Skeletal muscle cell (primary cell): ENCODE measurements around the gene NR6A1.

Experiments
- DNase-seq: peaks from one replicate; pipeline ENCODE4 v3.0.0-alpha.2; 2010; ENCODE audit warnings: low read depth
- H3K4me3 ChIP-seq: 2 replicates; pipeline ENCODE4 v1.5.1; 2011; ENCODE audit warnings: low read depth, mild to moderate bottlenecking, control low read depth, low read length, moderate library complexity

Gene NR6A1

DNA sequence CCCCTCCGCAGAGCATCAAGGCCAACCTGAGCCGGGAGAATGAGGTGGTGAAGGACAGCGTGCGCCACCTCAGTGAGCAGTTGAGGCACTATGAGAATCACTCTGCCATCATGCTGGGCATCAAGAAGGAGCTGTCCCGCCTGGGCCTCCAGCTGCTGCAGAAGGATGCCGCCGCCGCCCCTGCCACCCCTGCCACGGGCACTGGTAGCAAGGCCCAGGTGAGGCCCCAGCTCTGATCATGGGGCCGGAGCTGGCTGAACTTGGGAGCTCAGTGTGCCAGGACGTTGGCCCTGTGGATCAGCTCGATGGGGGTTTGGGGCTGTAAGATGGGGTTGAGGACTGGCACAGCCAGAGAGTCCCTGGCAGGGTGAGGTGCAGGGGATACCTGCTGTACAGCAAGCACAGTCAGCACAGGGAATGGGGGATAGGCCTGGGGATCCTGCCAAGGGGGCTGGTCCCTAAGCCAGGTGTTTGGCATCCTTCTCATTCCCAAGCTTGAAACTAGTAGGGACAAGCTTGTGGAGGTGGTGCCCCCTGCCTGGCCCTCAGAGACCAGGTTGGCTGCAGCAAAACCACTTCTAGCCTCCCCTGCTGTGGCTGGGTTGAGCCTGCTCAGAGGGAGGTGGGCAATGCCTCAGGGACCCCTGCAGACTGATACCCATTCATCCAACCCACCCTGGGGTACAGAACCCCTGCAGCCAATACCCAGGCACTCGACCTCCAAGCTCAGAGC lies 28.3 kb upstream of the NR6A1 start:
- DNase-seq, result no peak
- H3K4me3 ChIP-seq, result no peak overlapping the region

GRCh38 chr9:124797343-124798103 lies 26.4 kb upstream of the NR6A1 start:
- no peak overlapping the region for H3K4me3 ChIP-seq
- DNase-seq, result no peak

GRCh38 chr9:124795881-124796431 lies 24.8 kb upstream of the NR6A1 start:
- DNase-seq, result no peak

DNA sequence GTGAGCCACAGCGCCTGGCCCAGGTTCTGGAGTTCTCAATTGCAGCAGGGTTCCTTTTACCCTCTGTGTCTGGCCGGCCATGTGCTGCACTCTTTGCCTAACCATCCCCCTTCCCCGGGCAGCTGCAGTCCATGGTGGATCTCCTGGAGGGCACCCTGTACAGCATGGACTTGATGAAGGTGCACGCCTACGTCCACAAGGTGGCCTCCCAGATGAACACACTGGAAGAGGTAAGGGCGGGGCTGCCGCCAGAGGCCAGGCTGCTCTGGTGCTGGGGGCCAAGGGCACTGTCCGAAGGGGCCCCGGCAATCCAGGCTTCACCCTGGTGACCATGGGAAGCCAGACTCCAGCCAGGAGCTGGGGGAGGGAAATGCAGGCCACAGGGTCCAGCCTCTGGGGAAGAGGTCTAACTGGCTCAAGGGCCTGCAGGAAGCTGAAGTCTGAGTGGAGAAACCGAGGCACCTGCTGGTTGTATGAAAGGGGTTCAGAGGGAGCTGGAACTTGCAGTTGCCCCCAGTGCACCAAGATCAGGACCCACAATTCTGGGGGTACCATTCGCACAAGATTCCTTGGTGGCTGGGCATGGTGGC lies 23.9 kb upstream of the NR6A1 start:
- DNase-seq, result no peak
- H3K4me3 ChIP-seq, result no peak overlapping the region

More at GRCh38 chr9:124795881-124796431, 24.8 kb upstream of the NR6A1 start:
- H3K4me3 ChIP-seq, result no peak overlapping the region

DNA sequence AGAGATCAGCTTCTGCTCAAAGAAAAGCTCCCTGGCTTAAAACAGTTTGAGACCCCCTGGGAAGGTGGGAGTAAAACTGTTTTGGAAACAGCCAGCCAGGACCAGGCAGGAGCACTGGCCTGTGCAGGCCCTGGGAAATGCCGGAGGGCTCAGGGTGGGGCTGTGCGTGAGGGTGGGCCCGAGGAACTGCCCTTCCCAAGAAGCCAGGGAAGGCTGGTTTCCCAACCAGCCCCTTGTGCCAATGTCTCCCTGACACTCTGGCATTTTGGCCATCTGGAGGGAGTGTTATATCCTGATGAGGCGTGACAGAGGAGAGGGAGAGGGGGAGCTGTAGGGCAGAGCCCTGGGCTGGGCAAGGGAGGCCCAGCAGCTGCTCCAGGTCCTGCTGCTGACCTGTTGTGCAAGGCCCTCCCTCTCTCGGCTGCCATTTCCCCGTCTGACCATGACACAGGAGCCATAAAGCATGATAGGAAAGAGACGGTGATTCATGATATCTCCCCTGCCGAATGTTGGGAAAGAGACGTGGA lies 22.0 kb upstream of the NR6A1 start:
- peak; percentile 72 for DNase-seq
- H3K4me3 ChIP-seq, result no peak overlapping the region

- DNase-seq, result no peak
- H3K4me3 ChIP-seq, result no peak overlapping the region
Measured at GRCh38 chr9:124792257-124793014, 21.3 kb upstream of the NR6A1 start.

- DNase-seq, result no peak
- no peak overlapping the region for H3K4me3 ChIP-seq
Measured at GRCh38 chr9:124790801-124791505, 19.8 kb upstream of the NR6A1 start.

DNA sequence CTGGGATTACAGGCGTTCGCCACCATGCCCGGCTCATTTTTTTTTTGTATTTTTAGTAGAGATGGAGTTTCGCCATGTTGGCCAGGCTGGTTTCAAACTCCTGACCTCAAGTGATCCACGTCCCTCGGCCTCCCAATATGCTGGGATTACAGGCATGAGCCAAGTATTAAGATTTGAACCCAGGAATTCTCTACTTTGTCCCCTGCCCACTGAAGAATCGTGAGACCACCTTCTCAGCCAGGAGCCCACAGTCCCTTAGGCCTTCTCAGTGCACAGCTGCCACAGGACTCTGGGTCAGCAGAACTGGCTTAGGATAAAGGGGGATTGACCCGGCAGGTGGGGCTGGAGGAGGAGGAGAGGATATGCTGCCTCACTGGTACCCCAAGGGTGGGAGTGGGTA lies 19.2 kb upstream of the NR6A1 start:
- no peak overlapping the region for H3K4me3 ChIP-seq
- DNase-seq, result no peak

DNA sequence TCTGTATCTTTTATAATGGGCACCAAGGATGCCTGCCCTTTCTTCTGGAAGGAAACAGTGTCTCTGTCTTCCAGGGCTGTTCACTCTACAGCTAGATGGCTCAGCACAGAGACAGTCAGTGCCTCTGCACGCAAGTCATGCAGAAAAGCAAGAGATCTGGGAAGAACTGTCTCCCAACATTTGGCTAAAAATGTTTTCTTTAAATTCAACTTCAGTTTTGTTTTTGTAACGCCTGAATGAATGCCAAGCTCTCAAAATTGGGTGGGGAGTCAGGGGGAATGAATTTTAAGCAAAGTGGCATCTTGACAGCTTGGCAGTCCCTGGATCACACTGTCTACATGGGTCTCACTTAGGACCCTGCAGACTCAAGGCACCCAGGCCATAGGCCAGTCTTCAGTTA lies 18.4 kb upstream of the NR6A1 start:
- no peak overlapping the region for H3K4me3 ChIP-seq
- DNase-seq, result no peak

GRCh38 chr9:124788542-124789217 lies 17.6 kb upstream of the NR6A1 start:
- no peak for DNase-seq
- no peak overlapping the region for H3K4me3 ChIP-seq

GRCh38 chr9:124786881-124787573 lies 15.9 kb upstream of the NR6A1 start:
- no peak for DNase-seq
- H3K4me3 ChIP-seq, result no peak overlapping the region

DNA sequence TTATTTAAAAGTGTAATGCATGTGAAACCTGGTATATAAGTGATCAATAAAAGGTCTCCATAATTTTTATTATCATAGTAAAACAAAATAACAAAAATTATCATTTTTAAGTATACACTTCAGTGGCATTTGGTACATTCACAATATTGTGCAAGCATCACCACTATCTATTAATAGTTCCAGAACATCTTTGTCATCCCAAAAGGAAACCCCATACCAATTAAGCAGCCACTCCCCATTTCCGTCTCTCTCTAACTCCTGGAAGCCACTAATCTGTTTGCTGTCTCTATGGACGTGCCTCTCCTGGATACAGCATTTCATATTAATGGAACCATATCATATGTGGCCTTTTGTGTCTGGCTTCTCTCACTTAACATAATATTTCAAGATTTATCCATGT lies 13.4 kb upstream of the NR6A1 start:
- H3K4me3 ChIP-seq, result no peak overlapping the region
- DNase-seq, result no peak

GRCh38 chr9:124783830-124784229 lies 12.7 kb upstream of the NR6A1 start:
- no peak overlapping the region for H3K4me3 ChIP-seq
- no peak for DNase-seq

DNA sequence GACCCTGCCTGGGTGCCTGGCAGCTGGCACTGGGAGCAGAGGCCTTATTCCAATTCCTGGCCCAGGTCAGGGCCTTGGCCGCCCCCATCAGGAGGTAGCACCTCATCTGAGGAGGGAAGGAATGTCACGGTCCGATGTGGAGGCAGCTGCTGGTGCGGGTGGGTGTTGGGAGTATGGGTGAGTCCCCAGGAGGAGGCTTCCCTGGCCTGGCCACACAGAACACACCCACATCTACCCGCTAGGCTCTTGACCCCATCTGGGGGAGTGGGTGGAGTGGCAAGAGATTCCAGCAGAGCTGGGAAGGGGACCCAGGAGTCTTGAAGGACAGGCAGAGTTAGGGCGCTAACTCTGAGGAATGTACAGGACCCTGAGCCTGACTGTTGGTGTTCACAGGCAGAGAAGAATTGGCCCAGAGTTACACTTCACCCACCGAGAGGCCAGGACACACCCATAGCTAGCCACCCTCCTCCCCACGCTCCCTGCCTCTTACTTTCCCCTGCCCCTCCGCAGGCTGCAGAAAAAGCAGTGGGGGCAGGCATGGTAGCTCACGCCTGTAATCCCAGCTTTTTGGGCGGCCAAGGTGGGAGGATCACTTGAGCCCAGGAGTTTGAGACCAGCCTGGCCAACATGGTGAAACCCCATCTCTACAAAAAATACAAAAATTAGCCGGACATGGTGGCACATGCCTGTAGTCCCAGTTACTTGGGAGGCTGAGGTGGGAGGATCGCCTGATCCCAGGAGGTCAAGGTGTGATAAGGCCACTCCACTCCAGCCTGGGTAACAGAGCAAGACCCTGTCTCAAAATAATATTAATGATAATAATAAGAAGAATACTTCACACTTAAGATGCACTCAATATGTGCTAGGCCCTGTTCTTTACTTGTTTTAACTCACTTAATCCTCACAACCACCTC lies 11.8 kb upstream of the NR6A1 start:
- H3K4me3 ChIP-seq, result no peak overlapping the region
- DNase-seq, result no peak

- no peak overlapping the region for H3K4me3 ChIP-seq
Measured at GRCh38 chr9:124781967-124782660, 11.0 kb upstream of the NR6A1 start.

DNA sequence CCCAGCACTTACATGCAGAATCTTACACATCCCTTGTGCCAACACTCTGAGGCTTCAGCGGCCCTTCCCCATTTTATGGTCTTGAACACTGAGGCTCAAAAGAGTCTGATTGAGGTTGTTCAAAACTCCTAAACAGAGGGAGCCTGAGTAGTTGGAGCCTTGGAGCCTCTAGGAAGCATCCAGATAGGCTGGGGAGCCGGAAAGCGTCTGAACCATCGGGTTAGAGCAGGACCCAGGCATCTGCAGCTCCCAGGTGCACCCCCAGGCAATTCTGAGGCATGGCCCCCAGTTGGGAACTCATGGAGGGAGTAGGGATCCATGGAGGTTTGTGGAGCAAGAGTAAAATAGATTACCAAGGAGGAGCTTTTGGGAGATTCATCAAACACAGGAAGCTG lies 9.6 kb upstream of the NR6A1 start:
- no peak overlapping the region for H3K4me3 ChIP-seq
- no peak for DNase-seq

More at GRCh38 chr9:124781967-124782660, 11.0 kb upstream of the NR6A1 start:
- DNase-seq, result no peak
